B cell (primary cell): Measurements from ENCODE around the gene ZNF408. TPM values are rescaled to one million over a fixed set of nuclear protein-coding genes. Genes with fewer than 3 reads are reported as not detected.
"Not testable (repeated sequence)": the region's sequence is repeated elsewhere in the genome, so short reads cannot be mapped to it uniquely, and the experiment has no call there.

ENCODE experiments used
- ATAC-seq: fragments of 200-7000 bp; cut with Tn5 transposase; one replicate; pipeline ENCODE4 v1.10.0; 2021; ENCODE audit warnings: low read depth, mild to moderate bottlenecking, moderate number of reproducible peaks, moderate library complexity
- CTCF ChIA-PET: fragments of 350-600 bp; sonication (Branson Sonifier 250); formaldehyde crosslinking; loops from one replicate; lab custom pipeline; 2021; ENCODE audit warnings: antibody characterized with exemption, inconsistent platforms; lab: Charles Lee
- POLR2A ChIA-PET: fragments of 350-600 bp; sonication (Branson Sonifier 250); formaldehyde crosslinking; loops from one replicate; lab custom pipeline; 2021; ENCODE audit warnings: antibody characterized with exemption; lab: Charles Lee
- DNase-seq: peaks from one replicate; pipeline ENCODE4 v3.0.0; 2013
- H2AFZ ChIP-seq: 2 replicates; pipeline ENCODE4 v1.6.1; 2012; ENCODE audit warnings: mild to moderate bottlenecking, low read depth, low read length; ENCODE audit not compliant: insufficient read depth, poor library complexity, severe bottlenecking
- H3K27ac ChIP-seq, 2 donors: 1 replicate in 1 of 2; 2 replicates in 1 of 2; pipeline ENCODE4 v1.5.1; 2012 to 2013; ENCODE audit warnings: low read length in 2 of 2, mild to moderate bottlenecking in 2 of 2, moderate library complexity in 1 of 2
- H3K27me3 ChIP-seq, 4 experiments: fragments of 200-600 bp in 1 of 4; sonication (generic) in 1 of 4; replicated peaks in 1 of 4; 1 replicate in 2 of 4; 2 replicates in 2 of 4; pipeline versions ENCODE4 v1.6.1 to v1.7.0; 2013 to 2016; ENCODE audit warnings: low read length in 3 of 4, mild to moderate bottlenecking in 2 of 4, mixed read lengths in 1 of 4, moderate library complexity in 1 of 4; ENCODE audit not compliant: insufficient read depth in 4 of 4, control insufficient read depth in 3 of 4; ENCODE audit errors: control extremely low read depth in 1 of 4
- H3K36me3 ChIP-seq, 2 experiments: replicated peaks in 1 of 2; 1 replicate in 1 of 2; 2 replicates in 1 of 2; pipeline versions ENCODE4 v1.6.1 to v1.7.1; 2013; ENCODE audit warnings: low read length in 1 of 2; ENCODE audit not compliant: insufficient read depth in 2 of 2, control insufficient read depth in 1 of 2; ENCODE audit errors: control extremely low read depth in 1 of 2, extremely low read depth in 1 of 2
- H3K4me1 ChIP-seq, 2 donors: fragments of 200-600 bp in 1 of 2; sonication (generic) in 1 of 2; 1 replicate in 1 of 2; 2 replicates in 1 of 2; pipeline versions ENCODE4 v1.5.1 to v1.6.1; 2013 to 2017; ENCODE audit warnings: low read length in 2 of 2; ENCODE audit not compliant: control insufficient read depth in 2 of 2, insufficient read depth in 2 of 2
- H3K4me2 ChIP-seq: replicated peaks from 2 replicates; pipeline ENCODE3; 2012; ENCODE audit warnings: mild to moderate bottlenecking, low read depth, low read length; ENCODE audit not compliant: poor library complexity, severe bottlenecking
- H3K4me3 ChIP-seq, 5 experiments: fragments of 200-600 bp in 1 of 5; sonication (generic) in 1 of 5; 1 replicate in 3 of 5; 2 replicates in 2 of 5; pipeline versions ENCODE4 v1.5.1 to v1.7.0; 2011 to 2016; ENCODE audit warnings: low read length in 4 of 5, mild to moderate bottlenecking in 4 of 5, low read depth in 2 of 5, control low read depth in 1 of 5, moderate library complexity in 1 of 5; ENCODE audit not compliant: insufficient read depth in 1 of 5; ENCODE audit errors: control extremely low read depth in 1 of 5, extremely low read depth in 1 of 5
- H3K79me2 ChIP-seq: fragments of 200-600 bp; sonication (generic); one replicate; pipeline ENCODE4 v1.6.0; 2016; ENCODE audit warnings: low read length; ENCODE audit not compliant: control insufficient read depth, insufficient read depth
- H3K9ac ChIP-seq: fragments of 200-600 bp; sonication (generic); 2 replicates; pipeline ENCODE4 v1.6.1; 2017; ENCODE audit warnings: mild to moderate bottlenecking, low read length, moderate library complexity
- H3K9me3 ChIP-seq, 3 donors: one replicate each; pipeline versions ENCODE4 v1.6.1 to v1.7.1; 2013; ENCODE audit warnings: low read length in 2 of 3; ENCODE audit not compliant: control insufficient read depth in 2 of 3, insufficient read depth in 1 of 3; ENCODE audit errors: control extremely low read depth in 1 of 3
- H4K20me1 ChIP-seq: 2 replicates; pipeline ENCODE4 v1.6.0; 2012; ENCODE audit warnings: mild to moderate bottlenecking, low read length; ENCODE audit not compliant: insufficient read depth, control insufficient read depth, poor library complexity, severe bottlenecking
- H3K27ac Mint-ChIP-seq: one replicate; pipeline ENCODE4 v1.8.0; 2021; ENCODE audit warnings: mixed read lengths
- H3K27me3 Mint-ChIP-seq: one replicate; pipeline ENCODE4 v1.8.0; 2021; ENCODE audit warnings: mixed read lengths
- H3K4me1 Mint-ChIP-seq: one replicate; pipeline ENCODE4 v1.8.0; 2021; ENCODE audit warnings: mixed read lengths
- H3K4me3 Mint-ChIP-seq: one replicate; pipeline ENCODE4 v1.8.0; 2021; ENCODE audit warnings: mixed read lengths
- H3K9me3 Mint-ChIP-seq: one replicate; pipeline ENCODE4 v1.8.0; 2022; ENCODE audit warnings: mixed read lengths; ENCODE audit not compliant: insufficient read depth
- EZH2 ChIP-seq: IDR thresholded peaks from 2 replicates; pipeline ENCODE4 v1.6.1; 2012; ENCODE audit warnings: borderline replicate concordance, low read depth, mild to moderate bottlenecking, moderate library complexity, low read length; ENCODE audit not compliant: insufficient read depth, poor library complexity, severe bottlenecking
- WGBS: methylation state at CpG from one replicate; pipeline ENCODE4 v1.1.5; 2013; ENCODE audit warnings: missing lambda C conversion rate; ENCODE audit not compliant: insufficient coverage; 5-methylcytosine and 5-hydroxymethylcytosine counted together
- intact Hi-C: fragments of 100-400 bp; cut with micrococcal nuclease; formaldehyde crosslinking; loops from one replicate; pipeline ENCODE4 v1.10.0; 2022
- polyA plus RNA-seq: library from polyadenylated mRNA; depleted of rRNA; stranded (reverse); fragments of >200 nt; gene quantifications from 2 replicates; pipeline ENCODE4 v1.2.3, GENCODE V29; 2012
- total RNA-seq, 2 donors: library from RNA; stranded (reverse); fragments of 120-200 nt in 1 of 2; gene quantifications; 1 replicate in 1 of 2; 2 replicates in 1 of 2; pipeline versions ENCODE4 v1.2.3 to v1.2.4, GENCODE V29; 2013 to 2022
- TF ChIP-seq, protein P1 (sequence below): fragments of 200-600 bp; IDR thresholded peaks from one replicate; pipeline ENCODE4 v1.8.0; 2022; ENCODE audit warnings: antibody characterized with exemption, mild to moderate bottlenecking

The ZNF408 gene
- total and polyA plus RNA-seq, 2 donors (not counting 1 experiment from before 2014, with no cell fraction given): 8.3 to 22.3 TPM

DNA sequence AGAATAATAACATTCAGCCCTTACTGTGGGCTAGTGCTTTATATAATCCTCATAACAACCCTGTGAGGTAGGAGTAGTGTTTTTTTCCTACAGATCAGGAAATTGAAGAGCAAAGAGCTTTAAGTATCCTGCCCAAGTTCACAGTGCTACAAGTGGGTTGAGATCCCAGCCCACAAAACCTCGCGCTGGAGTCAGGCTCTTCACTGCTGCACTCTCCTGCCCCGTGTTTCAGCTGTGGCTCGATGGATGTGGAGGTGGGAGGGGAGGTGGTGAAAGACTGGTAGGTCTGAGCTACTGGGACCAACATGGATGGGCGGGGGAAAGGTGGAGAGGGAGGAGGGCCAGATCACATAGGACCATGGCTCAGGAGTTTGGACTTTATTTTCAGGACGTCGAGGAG, 6.1 kb downstream of the ZNF408 start:
- no peak overlapping the region for H3K9ac ChIP-seq
- H3K79me2 ChIP-seq: peaks cover 30% of the 10 kb centered on the region
- no peak overlapping the region for H3K27ac ChIP-seq
- no peaks in the 10 kb centered on the region for H3K27me3 ChIP-seq
- no peak overlapping the region for H3K4me3 Mint-ChIP-seq
- H3K36me3 ChIP-seq: peaks cover 1 to 52% of the 10 kb centered on the region in 2 experiments
- intact Hi-C loops: no loop called here
- no peaks in the 10 kb centered on the region for H3K9me3 Mint-ChIP-seq
- H3K9me3 ChIP-seq: no peaks in the 10 kb centered on the region
- ATAC-seq: no peak
- no peak for DNase-seq
- TF ChIP-seq, protein P1, sequence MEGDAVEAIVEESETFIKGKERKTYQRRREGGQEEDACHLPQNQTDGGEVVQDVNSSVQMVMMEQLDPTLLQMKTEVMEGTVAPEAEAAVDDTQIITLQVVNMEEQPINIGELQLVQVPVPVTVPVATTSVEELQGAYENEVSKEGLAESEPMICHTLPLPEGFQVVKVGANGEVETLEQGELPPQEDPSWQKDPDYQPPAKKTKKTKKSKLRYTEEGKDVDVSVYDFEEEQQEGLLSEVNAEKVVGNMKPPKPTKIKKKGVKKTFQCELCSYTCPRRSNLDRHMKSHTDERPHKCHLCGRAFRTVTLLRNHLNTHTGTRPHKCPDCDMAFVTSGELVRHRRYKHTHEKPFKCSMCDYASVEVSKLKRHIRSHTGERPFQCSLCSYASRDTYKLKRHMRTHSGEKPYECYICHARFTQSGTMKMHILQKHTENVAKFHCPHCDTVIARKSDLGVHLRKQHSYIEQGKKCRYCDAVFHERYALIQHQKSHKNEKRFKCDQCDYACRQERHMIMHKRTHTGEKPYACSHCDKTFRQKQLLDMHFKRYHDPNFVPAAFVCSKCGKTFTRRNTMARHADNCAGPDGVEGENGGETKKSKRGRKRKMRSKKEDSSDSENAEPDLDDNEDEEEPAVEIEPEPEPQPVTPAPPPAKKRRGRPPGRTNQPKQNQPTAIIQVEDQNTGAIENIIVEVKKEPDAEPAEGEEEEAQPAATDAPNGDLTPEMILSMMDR: no peak
- no peak for TF ChIP-seq EZH2
- ChIA-PET POLR2A (no interaction called here), CTCF (no interaction called here)
- H3K27ac Mint-ChIP-seq: no peak overlapping the region
- H2AFZ ChIP-seq: no peak overlapping the region
- 99% methylated on average over 7 of the region's 7 CpGs for WGBS
- H3K4me1 ChIP-seq: peaks cover 5 to 8% of the 10 kb centered on the region in 2 donors
- H3K4me1 Mint-ChIP-seq: peaks cover 9% of the 10 kb centered on the region
- no peaks in the 10 kb centered on the region for H3K27me3 Mint-ChIP-seq
- H4K20me1 ChIP-seq: no peaks in the 10 kb centered on the region
- no peak overlapping the region for H3K4me3 ChIP-seq
- H3K4me2 ChIP-seq: no peak overlapping the region

DNA sequence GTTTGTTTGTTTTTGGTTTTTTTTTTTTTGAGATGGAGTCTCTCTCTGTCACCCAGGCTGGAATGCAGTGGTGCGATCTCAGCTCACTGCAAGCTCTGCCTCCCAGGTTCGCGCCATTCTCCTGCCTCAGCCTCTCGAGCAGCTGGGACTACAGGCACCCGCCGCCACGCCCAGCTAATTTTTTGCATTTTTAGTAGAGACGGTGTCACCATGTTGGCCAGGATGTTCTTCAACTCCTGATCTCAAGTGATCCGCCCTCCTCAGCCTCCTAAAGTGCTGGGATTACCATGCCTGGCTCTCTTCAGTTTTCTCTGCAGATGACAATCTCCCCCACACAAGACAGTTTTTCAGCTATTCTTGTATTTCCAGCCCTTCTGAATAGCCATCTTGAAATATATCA, 8.5 kb downstream of the ZNF408 start:
- DNase-seq, H3K4me2 ChIP-seq, H3K4me3 ChIP-seq, intact Hi-C loops, H3K27ac Mint-ChIP-seq, H3K9me3 Mint-ChIP-seq, H3K9ac ChIP-seq, H3K4me3 Mint-ChIP-seq, H3K27ac ChIP-seq, POLR2A ChIA-PET, H3K9me3 ChIP-seq, H3K27me3 Mint-ChIP-seq, H3K4me1 Mint-ChIP-seq, H3K4me1 ChIP-seq, ATAC-seq, H3K27me3 ChIP-seq, H4K20me1 ChIP-seq, CTCF ChIA-PET, H2AFZ ChIP-seq: not testable (repeated sequence)
- Histone ChIP-seq H3K36me3 (peaks cover 1 to 34% of the 10 kb centered on the region in 2 experiments), H3K79me2 (peaks cover 13% of the 10 kb centered on the region)
- 98% methylated on average over 8 of the region's 9 CpGs for WGBS
